ENCODE results near the gene ZCCHC3.

ZCCHC3 gene

DNA sequence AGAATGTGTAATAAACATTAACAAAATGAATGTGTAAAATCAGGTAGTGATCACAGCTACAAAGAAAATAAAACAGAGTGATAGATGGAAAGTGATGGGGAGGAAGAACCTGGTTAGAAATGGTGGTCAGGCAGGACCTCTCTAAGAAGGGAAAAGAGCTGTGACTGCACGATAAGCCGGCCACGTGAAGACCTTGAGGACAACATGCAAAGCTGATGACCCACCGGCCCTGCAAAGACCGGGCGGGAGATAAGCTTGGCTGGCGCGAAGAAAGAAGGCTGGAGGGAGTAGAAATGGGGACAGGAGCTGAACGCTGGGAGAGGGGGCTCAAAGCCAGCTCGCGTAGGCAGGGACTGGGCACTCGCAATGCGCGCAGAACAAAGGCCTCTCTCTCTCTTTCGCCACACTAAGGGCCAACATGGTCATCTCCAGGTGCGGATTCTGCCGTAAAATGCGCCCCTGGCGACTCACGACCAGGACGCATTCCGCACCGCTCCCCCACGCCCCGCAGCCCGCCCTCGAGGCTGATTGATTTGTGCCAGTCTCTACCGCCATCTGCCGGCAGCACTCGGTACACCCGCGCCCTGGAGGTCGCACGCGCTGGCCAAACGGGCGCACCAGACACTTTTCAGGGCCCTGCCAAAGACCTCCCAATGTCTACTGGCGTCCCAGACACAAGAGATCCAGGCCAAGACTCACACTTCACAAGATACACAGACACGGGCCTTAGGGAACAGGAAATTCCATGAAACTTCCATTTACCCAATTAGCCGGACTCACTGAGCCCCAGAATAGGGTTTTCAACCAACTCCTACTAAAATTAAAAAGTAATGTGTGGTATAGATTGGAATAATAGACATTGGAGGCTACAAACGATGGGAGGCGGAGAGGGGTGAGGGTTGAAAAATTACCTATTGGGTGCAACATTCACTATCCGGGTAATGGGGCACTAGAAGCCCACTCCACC, 30.5 kb upstream of the ZCCHC3 start:
- TF ChIP-seq POLR2A (IDR thresholded peaks at IDR 0.05; ENCODE audit: low read depth, low read length) (peak; percentile 55), TAF1 (IDR thresholded peaks at IDR 0.05; ENCODE audit: low read depth, low read length) (peak; percentile 50; the same call in 1 of the 2 replicates), POLR2AphosphoS5 (IDR thresholded peaks at IDR 0.05; ENCODE audit: low read depth, low read length) (peak; percentile 68), SPI1 (IDR thresholded peaks at IDR 0.05; ENCODE audit: low read depth, low read length) (no peak), POU2F2 (IDR thresholded peaks at IDR 0.05; ENCODE audit: low read depth, low read length) (no peak)
- DNase-seq (ENCODE audit: insufficient read length, low spot score) (peak; percentile 84), FAIRE-seq (peak; percentile 95)

DNA sequence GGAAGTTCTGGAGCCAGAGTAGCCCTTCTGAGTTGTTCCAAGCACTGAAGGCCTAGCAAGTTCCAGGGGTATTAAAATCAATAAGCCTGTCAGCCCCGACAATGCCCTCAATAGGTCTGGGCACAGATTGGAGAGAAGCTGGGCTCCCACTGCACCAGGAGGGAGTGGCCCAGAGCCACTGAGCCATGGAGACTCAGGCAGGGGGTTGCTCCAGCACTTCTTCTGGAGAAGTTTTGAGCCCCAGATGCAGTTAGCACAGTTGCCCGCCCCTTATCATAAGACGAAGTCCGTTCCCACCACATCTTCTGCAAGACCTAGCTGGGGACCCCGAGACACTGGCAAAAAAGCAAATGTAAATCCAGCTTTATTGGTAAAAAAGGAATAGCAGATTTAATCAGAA, 26.9 kb upstream of the ZCCHC3 start:
- DNase-seq (ENCODE audit: insufficient read length, low spot score): no peak
- TF ChIP-seq POLR2A (IDR thresholded peaks at IDR 0.05; ENCODE audit: low read depth, low read length) (no peak), POLR2AphosphoS5 (IDR thresholded peaks at IDR 0.05; ENCODE audit: low read depth, low read length) (no peak), TAF1 (IDR thresholded peaks at IDR 0.05; ENCODE audit: low read depth, low read length) (no peak), PAX5 (IDR thresholded peaks at IDR 0.05; ENCODE audit: insufficient read depth, low read length, severe bottlenecking) (no peak), POU2F2 (IDR thresholded peaks at IDR 0.05; ENCODE audit: low read depth, low read length) (no peak), SPI1 (IDR thresholded peaks at IDR 0.05; ENCODE audit: low read depth, low read length) (no peak)
- FAIRE-seq: no peak

DNA sequence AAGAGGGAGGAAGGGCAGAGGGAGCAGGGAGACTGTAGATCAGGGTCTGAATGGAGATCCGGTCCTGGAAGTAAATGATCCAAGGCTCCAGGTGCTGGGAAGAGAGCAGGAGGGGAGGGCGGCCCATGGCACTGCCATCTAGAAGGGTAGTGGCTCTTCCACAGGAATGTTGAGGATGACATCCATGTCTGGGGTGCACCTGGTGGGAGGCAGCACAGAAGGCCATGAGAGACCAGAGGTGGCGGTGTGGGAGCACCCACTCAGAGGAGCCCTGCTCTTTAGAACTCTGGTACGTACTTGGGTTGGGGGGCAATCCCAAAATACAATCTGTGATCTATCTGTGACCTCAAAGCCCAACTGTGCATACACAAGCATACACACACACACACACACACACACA, 26.3 kb upstream of the ZCCHC3 start:
- FAIRE-seq: no peak
- DNase-seq (ENCODE audit: insufficient read length, low spot score): no peak
- TF ChIP-seq POLR2AphosphoS5 (IDR thresholded peaks at IDR 0.05; ENCODE audit: low read depth, low read length) (no peak), POLR2A (IDR thresholded peaks at IDR 0.05; ENCODE audit: low read depth, low read length) (no peak), PAX5 (IDR thresholded peaks at IDR 0.05; ENCODE audit: insufficient read depth, low read length, severe bottlenecking) (no peak), POU2F2 (IDR thresholded peaks at IDR 0.05; ENCODE audit: low read depth, low read length) (no peak), TAF1 (IDR thresholded peaks at IDR 0.05; ENCODE audit: low read depth, low read length) (no peak), SPI1 (IDR thresholded peaks at IDR 0.05; ENCODE audit: low read depth, low read length) (no peak)

DNA sequence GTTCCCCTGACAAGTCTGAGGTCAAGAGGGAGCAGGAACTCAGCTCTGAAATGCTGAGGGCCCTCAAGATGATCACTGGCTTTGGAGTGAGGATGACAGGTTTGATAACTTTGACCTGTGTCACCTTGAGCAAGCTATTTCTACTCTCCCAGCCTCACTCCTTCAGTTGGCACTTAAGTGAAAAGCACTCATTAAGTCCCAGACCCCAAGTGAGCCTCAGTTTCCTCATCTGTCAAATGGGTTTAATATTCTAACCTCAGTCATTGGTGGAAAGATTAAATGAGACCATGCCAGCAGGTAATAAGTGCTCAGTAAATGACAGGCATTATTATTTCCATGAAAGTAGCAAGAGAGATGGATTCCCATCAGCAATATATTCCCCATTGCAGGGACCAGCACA, 25.8 kb upstream of the ZCCHC3 start:
- DNase-seq (ENCODE audit: insufficient read length, low spot score) (no peak), FAIRE-seq (no peak)
- no peak for TF ChIP-seq POLR2A (IDR thresholded peaks at IDR 0.05; ENCODE audit: low read depth, low read length)
- no peak for TF ChIP-seq SPI1 (IDR thresholded peaks at IDR 0.05; ENCODE audit: low read depth, low read length)
- TF ChIP-seq POU2F2 (IDR thresholded peaks at IDR 0.05; ENCODE audit: low read depth, low read length): no peak
- no peak for TF ChIP-seq POLR2AphosphoS5 (IDR thresholded peaks at IDR 0.05; ENCODE audit: low read depth, low read length)
- TF ChIP-seq TAF1 (IDR thresholded peaks at IDR 0.05; ENCODE audit: low read depth, low read length): no peak
- no peak for TF ChIP-seq PAX5 (IDR thresholded peaks at IDR 0.05; ENCODE audit: insufficient read depth, low read length, severe bottlenecking)

DNA sequence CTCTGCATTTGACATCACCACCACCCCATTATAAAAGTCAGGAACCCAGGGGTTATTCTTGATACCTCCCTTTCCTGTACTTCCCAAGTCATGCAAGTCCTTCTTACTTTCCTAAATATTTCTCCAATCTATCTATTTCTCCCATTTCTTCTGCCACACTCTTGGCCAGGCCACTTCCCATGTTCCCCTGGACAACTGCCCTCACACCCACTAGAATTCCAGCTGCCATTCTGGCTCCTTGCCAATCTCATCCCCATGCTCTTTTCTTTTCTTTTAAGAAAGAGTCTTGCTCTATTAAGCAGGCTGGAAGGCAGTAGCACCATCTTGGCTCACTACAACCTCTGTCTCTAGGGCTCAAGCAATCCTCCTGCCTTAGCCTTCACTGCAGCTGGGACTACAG, 24.7 kb upstream of the ZCCHC3 start:
- TF ChIP-seq PAX5 (IDR thresholded peaks at IDR 0.05; ENCODE audit: insufficient read depth, low read length, severe bottlenecking): no peak
- TF ChIP-seq POLR2A (IDR thresholded peaks at IDR 0.05; ENCODE audit: low read depth, low read length): no peak
- no peak for TF ChIP-seq POU2F2 (IDR thresholded peaks at IDR 0.05; ENCODE audit: low read depth, low read length)
- no peak for TF ChIP-seq SPI1 (IDR thresholded peaks at IDR 0.05; ENCODE audit: low read depth, low read length)
- TF ChIP-seq POLR2AphosphoS5 (IDR thresholded peaks at IDR 0.05; ENCODE audit: low read depth, low read length): no peak
- no peak for TF ChIP-seq TAF1 (IDR thresholded peaks at IDR 0.05; ENCODE audit: low read depth, low read length)
- no peak for DNase-seq (ENCODE audit: insufficient read length, low spot score)
- no peak for FAIRE-seq

DNA sequence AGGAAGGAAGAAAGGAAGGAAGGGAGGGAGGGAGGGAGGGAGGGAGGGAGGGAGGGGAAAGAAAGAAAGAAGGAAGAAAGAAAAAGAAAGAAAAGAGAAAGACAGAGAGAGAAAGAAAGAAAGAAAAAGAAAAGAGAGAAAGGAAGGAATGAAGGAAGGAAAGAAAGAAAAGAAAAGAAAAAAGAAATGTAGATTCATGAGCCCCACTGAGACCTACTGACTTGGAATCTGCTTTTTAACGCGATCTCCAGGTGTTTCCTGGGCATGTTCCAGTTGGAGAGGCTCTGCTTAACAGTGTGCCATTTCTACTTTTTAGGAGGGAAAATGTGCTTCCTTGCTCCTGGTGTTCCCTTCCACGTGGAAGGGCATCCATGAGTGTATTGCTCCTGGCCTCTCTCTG, 23.5 kb upstream of the ZCCHC3 start:
- no peak for TF ChIP-seq SPI1 (IDR thresholded peaks at IDR 0.05; ENCODE audit: low read depth, low read length)
- FAIRE-seq: no peak
- no peak for DNase-seq (ENCODE audit: insufficient read length, low spot score)

DNA sequence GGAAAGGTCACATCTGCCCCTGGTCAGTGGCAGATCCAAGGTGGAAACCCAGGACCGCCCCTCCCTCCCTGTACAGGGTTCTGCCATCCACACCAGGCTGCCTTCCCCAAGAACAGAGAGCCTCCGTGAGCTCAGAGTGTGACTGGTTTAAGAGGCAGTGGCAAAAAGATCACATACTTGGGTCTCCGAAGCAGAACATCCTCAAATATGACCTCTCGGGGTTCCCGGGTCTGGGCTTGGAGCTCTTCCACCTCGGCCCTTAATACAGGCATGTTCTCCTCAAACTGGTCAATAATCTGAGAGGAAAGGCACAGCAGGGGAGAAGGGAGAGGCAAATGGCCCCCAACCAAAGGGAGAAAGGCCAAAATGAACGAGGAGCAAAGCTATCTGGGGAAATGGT, 21.6 kb upstream of the ZCCHC3 start:
- TF ChIP-seq POLR2A (IDR thresholded peaks at IDR 0.05; ENCODE audit: low read depth, low read length) (no peak), TAF1 (IDR thresholded peaks at IDR 0.05; ENCODE audit: low read depth, low read length) (no peak), PAX5 (IDR thresholded peaks at IDR 0.05; ENCODE audit: insufficient read depth, low read length, severe bottlenecking) (no peak), SPI1 (IDR thresholded peaks at IDR 0.05; ENCODE audit: low read depth, low read length) (no peak), POLR2AphosphoS5 (IDR thresholded peaks at IDR 0.05; ENCODE audit: low read depth, low read length) (no peak)
- DNase-seq (ENCODE audit: insufficient read length, low spot score) (no peak), FAIRE-seq (no peak)

DNA sequence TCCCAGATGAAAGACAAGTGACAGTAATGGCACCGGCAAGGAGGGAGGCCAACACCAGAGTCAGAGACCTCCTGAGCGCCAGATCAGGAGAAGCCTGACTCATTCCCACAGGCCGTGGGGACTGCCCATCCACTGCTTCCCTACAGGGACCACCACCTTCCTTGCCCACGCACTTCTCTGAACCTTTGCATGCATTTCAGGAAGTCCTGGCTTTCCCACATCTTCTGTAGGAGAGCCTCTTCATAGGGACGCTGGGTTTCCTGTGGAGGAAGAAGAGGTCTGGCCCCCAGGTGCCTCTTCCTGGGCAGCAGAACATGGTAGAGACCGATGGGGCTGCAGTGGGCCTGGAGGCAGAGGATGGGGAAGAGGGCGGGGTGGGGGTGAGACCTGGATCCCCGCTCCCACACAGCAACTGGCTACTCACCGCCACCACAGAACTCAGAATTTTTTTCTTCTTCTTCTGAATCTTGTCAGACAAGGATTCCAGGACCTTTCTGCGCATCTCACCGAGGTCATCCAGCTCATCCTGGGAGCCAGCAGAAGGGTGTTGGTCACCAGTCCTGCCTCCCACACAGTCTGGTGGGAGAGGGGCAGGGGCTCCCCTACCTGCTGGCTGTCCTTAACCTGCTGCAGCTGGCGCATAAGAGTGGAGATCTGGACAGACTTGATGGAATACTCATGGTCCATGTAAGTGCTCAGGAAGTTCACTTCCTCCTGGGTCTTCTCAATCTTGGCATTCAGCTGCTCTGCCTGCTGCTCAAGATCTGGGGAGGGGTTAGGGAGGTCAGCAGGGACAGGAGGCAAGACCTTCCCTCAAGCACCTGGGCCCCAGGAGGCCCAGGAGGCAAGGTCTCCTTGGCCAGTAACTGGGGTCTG, 20.5 kb upstream of the ZCCHC3 start:
- DNase-seq (ENCODE audit: insufficient read length, low spot score) (no peak), FAIRE-seq (no peak)
- no peak for TF ChIP-seq POU2F2 (IDR thresholded peaks at IDR 0.05; ENCODE audit: low read depth, low read length)
- no peak for TF ChIP-seq PAX5 (IDR thresholded peaks at IDR 0.05; ENCODE audit: insufficient read depth, low read length, severe bottlenecking)
- TF ChIP-seq POLR2A (IDR thresholded peaks at IDR 0.05; ENCODE audit: low read depth, low read length): no peak
- no peak for TF ChIP-seq POLR2AphosphoS5 (IDR thresholded peaks at IDR 0.05; ENCODE audit: low read depth, low read length)
- TF ChIP-seq TAF1 (IDR thresholded peaks at IDR 0.05; ENCODE audit: low read depth, low read length): no peak
- no peak for TF ChIP-seq SPI1 (IDR thresholded peaks at IDR 0.05; ENCODE audit: low read depth, low read length)

DNA sequence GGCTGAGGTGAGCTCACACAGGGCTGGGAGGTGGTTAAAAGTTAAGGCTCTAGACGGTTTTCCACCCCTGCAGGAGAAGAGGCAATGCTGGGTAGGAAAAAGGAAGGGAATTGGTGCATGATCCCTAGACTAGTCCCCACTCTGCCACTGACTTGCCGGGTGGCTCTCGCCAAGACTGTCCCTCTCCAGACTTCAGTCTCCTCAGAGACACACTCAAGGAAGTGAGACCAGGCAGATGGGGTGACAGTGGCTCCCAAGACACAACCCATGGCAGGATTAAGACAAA, 19.9 kb upstream of the ZCCHC3 start:
- TF ChIP-seq POLR2A (IDR thresholded peaks at IDR 0.05; ENCODE audit: low read depth, low read length): no peak
- TF ChIP-seq POLR2AphosphoS5 (IDR thresholded peaks at IDR 0.05; ENCODE audit: low read depth, low read length): no peak
- no peak for TF ChIP-seq POU2F2 (IDR thresholded peaks at IDR 0.05; ENCODE audit: low read depth, low read length)
- TF ChIP-seq TAF1 (IDR thresholded peaks at IDR 0.05; ENCODE audit: low read depth, low read length): no peak
- FAIRE-seq (no peak), DNase-seq (ENCODE audit: insufficient read length, low spot score) (no peak)

Data from GM12891 (cell line).